HG03103 (cell line): ENCODE results near the gene RNF121.

ENCODE experiments used
- ATAC-seq: cut with Tn5 transposase; IDR thresholded peaks from one replicate; pipeline ENCODE4 v1.9.1; 2021; ENCODE audit warnings: low read depth; ENCODE audit not compliant: unreplicated experiment

The RNF121 gene

DNA sequence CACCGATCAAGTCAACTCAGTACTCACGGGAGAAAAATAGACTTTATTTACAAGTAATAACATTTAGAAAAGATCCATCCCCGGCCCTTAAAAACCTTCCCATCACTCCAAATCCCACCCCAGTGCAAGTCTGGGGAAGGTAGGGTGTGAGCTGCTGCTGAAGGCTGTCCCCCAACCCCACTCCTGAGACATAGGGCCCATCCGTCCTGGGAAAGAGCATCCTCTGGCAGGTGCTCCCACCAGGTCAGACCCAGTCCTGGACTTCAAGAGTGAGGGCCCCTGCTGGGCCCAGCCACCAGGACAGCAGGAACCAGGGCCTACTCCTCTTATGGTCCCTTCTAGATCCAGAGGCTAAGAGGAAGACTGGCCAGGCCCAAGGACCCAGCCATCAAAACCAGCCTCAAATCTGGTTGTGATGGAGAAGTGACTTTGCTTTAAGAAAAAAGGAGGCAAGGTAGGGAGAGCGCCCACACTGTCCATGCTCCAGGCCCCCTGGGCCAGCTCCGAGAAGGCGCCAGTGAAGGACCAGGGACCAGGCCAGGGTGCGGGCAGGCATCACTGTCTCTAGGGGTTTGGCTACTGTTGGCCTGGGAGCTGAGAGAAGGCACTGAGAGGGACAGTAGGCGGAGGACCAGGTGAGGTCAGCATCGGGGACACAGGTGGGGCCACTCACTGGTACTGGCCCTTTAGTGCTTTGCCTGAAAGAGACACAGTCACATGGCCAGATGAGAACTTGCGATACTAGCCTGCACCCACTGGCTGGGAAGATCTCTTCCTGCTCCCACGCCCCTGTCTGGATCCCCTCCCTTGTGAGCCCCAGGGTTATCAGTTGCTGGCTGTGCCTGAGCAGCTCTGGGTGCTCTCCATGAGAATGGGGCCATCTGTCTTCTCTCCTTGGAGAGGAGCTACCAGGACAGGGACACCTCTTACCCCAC lies 74.3 kb downstream of the RNF121 start:
- ATAC-seq = no peak

DNA sequence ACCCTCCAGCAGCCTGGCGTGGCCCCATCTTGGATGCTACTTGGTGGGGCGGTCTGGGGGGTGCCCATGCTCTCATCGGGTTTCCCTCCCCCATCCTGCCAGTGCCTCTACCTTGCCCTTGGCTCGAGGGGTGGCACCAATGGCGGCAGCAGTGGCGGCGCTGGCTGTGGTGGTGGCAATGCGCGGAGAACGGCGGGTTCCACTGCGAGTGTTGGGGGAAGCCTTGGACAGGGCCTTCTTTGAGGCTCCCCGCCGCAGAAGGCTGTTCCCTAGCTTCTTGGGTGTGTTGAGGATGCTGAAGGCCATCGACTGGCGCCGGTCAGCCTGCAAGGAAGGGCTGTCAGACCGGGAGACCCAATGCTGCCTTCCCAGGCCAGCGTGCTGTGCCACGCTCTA lies 74.9 kb downstream of the RNF121 start:
- ATAC-seq = no peak

DNA sequence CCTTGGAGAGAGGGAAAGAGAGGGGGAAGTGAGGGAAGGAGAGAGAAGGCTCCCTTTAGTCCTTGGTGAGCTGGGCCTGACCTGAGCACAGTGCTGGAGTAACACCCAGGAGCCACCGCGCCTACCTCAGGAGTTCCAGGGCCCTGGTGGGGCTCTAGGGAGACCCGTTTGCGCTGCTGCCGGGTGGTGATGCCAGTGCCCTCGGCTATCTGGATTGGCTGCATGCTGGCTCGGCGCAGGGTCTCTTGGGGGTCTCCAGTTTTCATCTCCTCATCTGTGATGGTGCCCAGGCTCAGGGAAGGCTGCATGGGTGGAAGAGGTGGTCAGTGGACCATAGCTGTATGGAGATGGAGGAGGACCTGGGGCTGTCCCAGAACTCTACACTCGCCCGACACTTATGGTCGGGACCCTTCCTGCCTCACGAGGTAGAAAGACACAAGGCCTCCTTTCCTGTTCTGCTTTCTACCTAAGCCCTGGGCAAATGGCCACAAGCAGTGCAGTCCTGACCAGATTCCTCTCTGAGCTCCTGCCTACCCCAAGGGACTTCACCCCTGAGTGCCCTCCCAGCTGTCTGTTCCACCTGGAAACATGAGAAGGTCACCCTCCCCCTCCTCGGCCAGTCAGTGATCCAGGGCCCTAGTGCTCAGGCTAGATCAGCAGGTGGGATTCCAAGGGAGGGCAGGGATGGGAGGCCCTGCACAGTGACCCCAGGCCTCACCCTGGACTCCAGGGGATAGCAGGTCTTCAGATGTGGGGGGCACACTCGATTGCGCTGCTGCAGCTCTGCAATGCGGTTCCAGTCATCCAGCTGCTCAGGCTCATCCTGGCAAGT lies 75.9 kb downstream of the RNF121 start:
- no peak for ATAC-seq

DNA sequence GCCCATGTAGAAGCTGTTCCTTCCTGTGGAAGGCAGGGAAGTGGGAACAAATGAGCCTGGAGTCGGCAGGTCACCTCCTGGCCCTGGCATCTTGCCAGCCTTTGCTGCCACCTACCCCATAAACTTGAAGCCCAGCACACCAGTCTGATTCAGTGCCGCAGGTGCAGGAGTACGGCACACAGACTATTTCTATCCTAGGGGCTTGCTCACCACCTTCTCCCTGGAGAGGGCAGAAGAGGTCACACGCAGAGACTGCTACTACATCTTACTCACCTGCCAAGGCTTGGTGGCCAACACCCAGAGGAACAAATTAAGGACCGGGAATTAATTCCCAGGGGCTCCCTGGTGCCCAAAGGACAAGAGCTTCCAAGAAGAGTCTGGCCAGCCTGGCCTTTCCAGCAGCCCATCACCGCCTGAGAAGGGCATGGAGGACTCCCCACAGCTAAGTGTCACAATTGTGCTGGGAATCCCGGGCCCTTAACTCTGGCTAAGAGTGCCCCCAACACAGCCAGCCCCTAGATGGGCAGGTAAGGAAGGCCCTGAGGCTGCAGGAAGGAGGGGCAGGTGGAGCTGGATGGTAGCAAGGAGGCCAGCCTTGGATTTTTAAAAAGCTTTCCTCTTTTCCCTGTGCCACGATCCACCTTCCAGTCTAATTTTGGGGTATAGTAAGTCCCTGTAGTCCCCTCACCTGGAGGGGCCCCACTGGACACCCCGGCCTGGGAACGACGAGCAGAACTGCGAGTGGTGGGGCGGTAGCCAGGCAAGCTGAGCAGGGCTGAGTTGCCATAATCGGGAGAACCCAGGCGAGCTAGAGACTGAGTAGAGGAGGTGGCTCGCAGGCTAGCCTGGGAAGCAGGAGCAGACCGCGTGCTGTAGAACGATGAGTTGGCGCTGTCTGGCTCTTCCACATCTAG lies 76.8 kb downstream of the RNF121 start:
- ATAC-seq = no peak

DNA sequence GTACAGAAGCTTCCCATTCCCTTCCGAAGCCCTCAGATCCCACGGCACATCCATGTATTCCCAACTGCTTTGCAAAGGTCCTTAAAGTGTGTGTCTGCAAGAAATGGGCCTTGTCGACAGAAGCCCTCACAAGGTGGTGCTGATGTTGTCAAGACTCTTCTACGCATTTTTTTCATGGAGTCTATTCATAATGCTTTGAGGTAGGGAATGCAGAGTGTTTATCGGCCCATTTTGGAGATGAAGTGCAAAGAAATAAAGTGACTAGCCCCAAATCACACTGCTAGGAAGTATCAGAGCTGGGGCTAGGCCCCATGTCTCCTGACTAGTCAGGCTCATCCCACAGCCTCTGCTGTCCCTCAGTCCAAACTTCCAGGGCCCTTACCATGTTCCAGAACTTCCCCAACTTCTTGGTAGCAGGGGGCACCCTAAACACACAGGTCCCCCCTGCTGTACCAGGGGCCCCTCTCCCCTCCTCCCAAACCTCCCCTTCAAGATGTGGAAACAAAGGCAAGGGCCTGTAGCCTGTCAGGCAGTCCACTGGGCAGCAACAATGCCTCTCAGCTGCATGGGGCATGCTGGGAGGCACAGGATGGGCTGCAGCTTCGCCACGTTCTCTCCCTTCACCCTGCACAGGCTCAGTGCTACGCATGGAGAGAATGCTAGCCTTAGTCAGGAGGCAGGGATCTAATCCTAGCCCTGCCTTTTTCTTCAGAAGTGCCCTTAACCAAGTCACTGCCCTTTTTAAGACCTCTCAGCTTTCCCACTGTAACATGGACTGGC lies 77.7 kb downstream of the RNF121 start:
- no peak for ATAC-seq

DNA sequence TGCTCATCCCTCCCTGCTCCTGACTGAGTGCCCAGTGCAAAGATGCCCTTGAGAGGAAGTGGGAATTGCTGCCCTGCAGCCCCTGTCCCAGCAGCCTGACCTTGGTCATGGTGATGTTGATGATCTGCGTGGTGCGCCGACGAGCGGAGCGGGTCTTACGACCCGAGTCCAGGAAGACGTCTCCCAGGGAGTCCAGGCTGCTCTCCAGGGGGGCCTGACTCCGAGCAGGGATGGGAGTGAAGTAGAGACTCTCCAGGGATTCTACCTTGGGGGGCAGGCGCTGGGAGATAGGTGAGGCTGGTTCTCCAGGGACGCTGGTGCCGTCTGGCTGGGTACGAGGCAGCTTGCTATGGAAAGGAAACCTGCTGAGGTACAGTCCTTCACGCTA lies 78.2 kb downstream of the RNF121 start:
- no peak for ATAC-seq

DNA sequence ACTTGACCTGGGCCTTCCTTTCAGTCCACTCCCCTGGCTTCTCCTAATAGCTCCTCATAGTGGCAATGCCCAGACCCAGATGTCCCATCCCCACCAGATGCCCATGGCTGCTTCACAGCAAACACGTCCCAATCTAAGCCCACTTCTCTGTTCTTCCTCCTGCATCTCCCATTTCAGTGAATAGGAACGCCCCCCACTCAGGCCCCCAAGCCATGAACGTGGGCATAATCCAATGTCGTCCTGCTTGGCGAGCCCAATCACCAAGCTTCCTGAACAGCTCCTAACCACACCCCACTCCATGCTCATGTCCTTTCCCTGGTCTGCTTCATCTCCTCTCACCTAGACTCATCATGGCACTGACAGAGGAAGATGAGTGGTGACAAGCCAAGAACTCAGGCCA lies 78.7 kb downstream of the RNF121 start:
- ATAC-seq = no peak

DNA sequence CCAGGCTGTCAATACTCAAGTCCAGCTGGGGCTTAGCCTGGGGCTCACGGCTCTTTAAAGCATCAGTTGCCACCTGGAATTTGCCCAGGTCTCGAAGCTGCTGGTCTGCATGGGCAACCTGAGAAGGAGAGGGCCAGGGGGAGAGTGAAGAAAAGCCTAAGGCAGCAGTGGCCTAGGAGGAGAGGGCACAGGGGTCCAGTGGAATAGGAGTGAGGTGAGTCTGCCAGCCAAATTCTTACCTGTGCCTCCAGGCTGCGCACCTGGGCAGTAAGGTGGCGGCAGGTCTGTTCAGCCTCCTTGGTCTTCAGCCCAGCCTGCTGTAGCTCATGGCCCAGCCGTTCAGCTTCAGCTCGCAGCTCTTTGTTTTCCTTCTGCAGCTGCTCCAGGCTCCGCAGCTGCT lies 79.9 kb downstream of the RNF121 start:
- ATAC-seq = no peak

DNA sequence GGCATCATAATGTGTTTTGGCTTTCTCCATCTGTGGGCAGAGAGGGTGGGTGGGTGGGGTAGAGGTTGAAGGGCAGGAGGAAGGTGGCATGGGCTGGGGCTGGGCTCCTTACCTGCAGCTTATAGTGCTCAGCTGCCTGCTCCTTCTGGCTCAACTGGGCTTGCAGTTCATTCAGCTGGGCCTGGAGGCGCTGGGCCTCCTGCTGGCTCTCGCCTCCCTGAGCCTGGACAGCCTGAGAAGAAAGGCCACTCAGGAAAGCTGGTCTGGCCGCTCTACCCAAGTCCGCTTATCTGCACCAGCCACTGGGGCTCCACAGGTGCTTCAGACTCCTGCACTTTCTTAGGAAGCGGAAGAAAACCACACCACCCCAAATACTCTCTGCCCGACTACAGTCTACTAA lies 80.3 kb downstream of the RNF121 start:
- ATAC-seq = no peak

DNA sequence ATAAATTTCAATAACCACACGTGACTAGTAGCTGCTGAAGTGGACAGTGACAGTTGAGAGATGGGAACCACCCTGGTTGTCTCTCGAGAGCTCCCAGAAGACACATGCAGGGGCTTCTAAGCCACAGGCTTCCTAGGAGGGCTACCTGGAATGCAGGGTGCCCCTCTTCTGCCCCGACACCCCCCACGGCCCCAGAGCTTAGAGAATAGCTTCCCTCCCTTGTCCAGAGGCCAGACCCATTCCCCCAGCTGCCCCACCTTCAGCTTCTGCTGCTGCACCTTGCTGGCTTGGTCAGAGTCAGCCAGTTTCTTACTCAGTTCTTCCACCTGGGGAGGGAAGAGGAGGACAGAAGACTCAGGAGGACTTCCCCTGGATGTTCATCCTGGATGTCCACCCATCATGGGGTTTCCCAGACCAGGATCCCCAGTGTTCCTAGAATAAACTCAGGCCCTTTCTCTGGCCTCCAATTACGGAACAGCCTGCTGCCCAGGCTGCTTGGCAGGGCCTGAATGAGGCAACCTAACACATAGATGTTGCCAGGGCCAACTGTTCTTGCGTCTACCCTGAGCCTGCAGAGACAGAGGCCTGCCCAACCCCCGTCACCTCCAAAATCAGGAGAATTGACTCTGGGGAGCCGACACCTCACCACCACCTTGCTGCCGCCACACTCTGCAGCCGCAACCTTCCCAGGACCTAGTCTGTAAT lies 81.8 kb downstream of the RNF121 start:
- ATAC-seq = no peak

DNA sequence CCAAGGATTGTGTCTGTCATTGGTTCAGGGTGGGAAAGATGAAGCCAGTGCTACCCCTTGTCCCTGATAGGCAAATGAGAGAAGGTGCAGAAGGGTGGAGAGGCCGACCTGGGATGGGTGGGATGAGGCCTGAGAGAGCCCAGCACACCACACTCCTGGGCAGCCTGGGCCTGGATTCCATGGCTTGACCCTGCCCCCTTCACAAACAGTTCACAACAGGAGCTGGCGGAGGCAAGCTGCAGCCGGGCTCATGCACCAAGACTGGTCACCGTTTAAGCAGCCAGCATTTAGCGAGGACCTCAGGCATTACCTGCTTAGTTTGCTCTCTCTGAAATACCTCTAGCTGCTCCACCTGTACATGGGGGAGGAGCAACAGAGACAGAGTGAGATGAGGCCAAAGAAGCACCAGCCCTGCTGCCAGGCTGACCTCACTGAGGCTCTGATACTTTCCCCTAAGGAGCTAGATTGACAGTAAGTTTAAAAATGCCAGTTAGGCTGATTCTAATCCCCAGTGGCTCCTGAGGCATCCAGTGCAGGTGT lies 83.3 kb downstream of the RNF121 start:
- ATAC-seq = no peak

DNA sequence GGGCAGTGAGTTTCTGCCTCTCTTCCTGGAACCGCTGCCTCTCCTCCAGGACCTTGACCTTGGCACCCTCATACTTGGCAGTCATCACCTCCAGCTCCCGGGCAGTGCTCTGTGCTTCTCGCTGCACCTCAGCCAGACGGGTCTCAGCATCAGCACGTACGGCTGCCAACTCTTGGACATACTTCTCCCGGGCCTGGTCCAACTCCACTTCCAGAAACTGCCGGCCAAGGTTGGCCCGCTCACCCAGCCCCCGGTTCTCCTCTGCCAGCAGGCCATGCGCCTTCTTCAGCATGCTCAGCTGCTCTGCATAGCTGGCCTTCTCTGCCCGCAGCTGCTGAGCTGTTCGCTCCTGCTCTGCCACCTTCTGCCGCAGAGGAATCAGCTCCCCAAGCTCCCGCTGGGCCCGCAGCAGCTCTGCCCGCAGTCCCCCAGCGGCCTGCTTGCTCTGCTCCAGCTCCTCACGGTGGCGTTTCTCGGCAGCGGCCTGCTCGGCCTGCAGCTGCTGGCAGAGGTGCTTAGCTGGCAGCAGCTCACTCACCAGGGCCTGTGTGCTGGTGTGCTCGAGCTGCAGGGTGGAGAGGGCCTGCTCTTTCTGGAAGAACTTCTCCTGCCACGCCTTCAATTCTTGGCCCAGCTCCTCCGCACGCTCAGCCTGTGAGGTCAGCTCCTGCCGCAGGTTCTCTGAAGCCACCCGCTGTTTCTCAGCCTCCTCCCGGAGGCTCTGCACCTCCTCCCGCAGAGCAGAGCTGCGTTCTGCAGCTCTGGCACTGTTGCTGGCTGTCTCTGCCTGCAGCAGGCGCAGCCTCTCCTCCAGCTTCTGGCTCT lies 84.3 kb downstream of the RNF121 start:
- no peak for ATAC-seq

DNA sequence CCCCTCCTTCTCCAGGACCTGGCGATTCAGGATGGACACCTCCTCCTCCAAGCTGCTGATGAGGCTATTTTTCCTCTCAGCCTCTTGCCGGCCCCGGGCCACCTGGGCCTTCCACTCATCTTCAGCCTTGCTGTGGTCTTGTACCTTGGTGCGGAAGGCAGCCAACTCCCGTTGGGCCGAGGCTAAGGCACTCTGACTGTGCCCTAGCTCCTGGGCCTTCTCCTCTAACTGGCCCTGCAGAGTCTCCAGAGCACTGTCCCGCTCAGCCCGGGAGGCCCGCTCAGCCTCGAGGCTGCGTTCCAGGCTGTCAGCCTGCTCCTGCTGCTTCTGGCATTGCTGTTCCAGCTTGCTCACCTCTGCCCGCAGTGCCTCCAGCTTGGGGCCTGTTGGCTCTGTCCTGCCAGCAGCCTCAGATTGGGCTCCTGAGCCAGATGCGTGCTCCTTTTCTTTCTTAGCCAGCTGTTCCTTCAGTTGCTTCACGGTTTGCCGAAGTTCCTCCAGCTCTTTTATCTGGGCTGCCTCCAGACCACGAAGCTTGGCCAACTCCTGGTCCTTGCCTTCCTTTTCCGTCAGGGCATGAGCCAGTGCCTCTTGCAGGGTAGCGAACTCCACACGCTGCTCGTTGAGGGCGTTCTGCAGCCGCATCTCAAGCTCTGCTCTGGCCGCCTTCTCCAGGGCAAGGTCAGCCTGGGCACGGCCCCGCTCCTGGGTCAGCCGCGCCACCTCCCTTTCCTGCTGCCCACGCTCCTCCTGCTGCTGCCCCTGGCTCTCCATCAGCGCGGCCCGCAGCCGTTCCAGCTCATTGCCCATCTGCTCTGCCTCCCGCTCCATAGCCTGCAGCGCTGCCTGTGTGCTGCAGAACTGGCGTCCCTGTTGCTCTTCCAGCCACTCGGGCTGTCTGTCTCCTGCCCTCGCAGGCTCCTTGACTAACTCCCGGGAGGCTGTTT lies 85.2 kb downstream of the RNF121 start:
- no peak for ATAC-seq

DNA sequence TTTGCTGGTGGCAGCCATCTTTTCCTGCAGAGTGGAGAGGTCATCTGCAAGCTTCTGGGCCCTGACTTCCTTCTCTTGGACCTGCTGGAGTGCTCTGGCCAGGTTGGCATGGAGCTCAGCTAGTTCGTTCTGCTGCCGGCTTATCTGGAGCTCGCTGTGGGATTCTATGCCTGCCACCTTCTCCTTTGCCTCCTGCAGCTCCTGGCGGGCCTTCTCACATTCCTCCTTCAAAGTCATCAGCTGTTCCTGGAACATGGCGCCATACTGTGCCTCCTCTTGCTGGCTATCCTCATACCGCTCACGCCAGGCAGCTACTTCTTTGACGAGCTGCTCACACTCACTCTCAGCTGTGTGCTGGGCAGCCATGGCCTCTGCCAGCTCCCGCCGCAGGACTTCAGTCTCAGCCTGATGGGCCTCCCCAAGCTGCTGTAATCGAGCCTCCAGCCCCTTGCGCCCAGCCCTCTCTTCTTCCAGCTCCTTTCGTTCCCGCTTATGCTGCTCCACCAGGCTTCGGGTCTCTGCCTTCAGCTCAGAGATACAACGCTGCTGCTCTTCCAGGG lies 86.0 kb downstream of the RNF121 start:
- no peak for ATAC-seq

DNA sequence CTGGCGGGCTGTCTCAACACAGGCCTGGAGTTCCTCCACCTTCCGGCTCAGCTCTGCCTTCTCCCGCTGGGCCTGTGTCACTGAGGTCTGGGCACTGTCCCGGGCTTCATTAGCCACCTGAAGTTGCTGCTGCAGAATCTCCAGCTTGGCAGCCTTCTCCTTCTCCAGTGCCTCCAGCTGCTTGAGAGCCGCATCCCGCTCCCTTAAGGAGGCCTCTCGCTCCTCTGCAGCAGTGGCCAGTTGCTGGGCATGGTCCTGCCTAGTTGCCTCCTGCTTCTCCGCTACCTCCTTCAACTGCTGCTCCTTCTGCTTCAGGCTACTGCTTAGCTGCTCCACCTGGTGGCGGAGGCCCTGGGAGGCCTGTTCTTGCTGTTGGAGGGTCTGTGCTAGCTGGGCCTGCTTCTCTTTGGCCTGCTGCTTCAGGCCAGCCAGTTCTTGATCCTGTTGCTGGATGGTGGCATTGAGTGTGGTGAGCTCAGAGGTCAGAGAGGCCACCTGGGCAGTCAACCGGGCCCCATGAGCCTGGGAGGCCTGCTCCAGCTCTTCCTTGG lies 86.7 kb downstream of the RNF121 start:
- no peak for ATAC-seq

DNA sequence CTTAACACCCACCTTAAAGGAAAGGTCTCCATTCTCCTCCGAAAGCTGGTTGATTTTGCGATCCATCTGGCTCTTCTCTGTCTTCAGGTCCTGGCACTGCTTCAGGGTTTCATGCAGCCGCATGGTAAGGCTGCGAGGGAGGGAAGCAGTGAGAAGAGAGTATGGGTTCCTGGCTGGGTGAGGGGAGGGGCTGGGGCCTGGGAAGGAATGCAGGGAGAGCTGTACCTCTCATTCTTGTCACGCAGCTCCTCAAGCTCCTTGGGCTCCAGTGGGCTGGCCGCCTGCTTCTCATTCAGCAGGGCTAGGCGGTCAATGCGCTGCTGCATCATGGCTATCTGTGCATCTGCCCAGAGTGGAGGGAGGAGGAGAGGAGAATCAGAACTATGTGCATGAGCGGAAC lies 89.3 kb downstream of the RNF121 start:
- ATAC-seq = no peak

DNA sequence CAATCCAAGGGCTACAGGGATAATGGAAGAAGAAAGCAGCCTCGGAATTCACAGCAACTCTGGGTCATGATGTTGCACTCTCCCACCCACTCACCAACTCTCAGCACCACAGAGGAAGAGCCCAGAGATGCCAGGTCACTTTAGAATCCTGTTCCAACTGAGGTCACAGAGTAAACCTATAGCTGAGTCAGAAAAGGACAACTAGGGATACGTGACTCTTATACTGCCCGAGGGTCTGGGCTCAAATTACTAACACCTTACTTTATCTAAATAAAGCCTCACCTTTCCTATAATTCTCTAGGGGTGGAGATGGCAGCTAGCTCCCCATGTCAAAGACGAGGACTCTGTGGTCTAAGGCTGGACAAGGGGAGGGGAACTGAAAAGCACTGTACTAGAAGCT lies 94.5 kb downstream of the RNF121 start:
- ATAC-seq = no peak
